Right hindlimb (tissue), 1 donor: ENCODE measurements around the gene SAMD5.

Source experiments
- DNase-seq: peaks from one replicate; pipeline ENCODE4 v3.0.0-alpha.2; 2018

The SAMD5 gene

GRCh38 chr6:147569788-147570187, 61.3 kb downstream of the SAMD5 start:
- no peak for DNase-seq

GRCh38 chr6:147570681-147571080, 62.2 kb downstream of the SAMD5 start:
- no peak for DNase-seq

GRCh38 chr6:147577488-147577887, 69.0 kb downstream of the SAMD5 start:
- DNase-seq: no peak

GRCh38 chr6:147578159-147578558, 69.7 kb downstream of the SAMD5 start:
- no peak for DNase-seq

- no peak for DNase-seq
Observed at GRCh38 chr6:147578883-147579282, 70.4 kb downstream of the SAMD5 start.

- DNase-seq: no peak
Observed at GRCh38 chr6:147579667-147580066, 71.2 kb downstream of the SAMD5 start.

- no peak for DNase-seq
Observed at GRCh38 chr6:147582991-147583390, 74.5 kb downstream of the SAMD5 start.

GRCh38 chr6:147585256-147585655, 76.8 kb downstream of the SAMD5 start:
- DNase-seq: no peak

GRCh38 chr6:147586044-147586443, 77.6 kb downstream of the SAMD5 start:
- peak; percentile 82 for DNase-seq

- DNase-seq: no peak
Observed at GRCh38 chr6:147587907-147588306, 79.4 kb downstream of the SAMD5 start.

- no peak for DNase-seq
Observed at GRCh38 chr6:147588469-147588868, 80.0 kb downstream of the SAMD5 start.

GRCh38 chr6:147589739-147590250, 81.3 kb downstream of the SAMD5 start:
- no peak for DNase-seq

GRCh38 chr6:147595961-147596360, 87.5 kb downstream of the SAMD5 start:
- DNase-seq: no peak

- no peak for DNase-seq
Observed at GRCh38 chr6:147603392-147604081, 95.0 kb downstream of the SAMD5 start.

- DNase-seq: no peak
Observed at GRCh38 chr6:147604373-147604772, 95.9 kb downstream of the SAMD5 start.

GRCh38 chr6:147611992-147612391, 103.5 kb downstream of the SAMD5 start:
- no peak for DNase-seq

- DNase-seq: no peak
Observed at GRCh38 chr6:147614501-147614900, 106.0 kb downstream of the SAMD5 start.

- DNase-seq: no peak
Observed at GRCh38 chr6:147615659-147616456, 107.4 kb downstream of the SAMD5 start.

GRCh38 chr6:147617366-147617765, 108.9 kb downstream of the SAMD5 start:
- no peak for DNase-seq

GRCh38 chr6:147618457-147618856, 110.0 kb downstream of the SAMD5 start:
- no peak for DNase-seq

GRCh38 chr6:147618927-147619326, 110.4 kb downstream of the SAMD5 start:
- no peak for DNase-seq
